Kidney glomerular epithelial cell (primary cell): ENCODE results near the gene PALLD.

ENCODE experiments used
- DNase-seq: peaks from one replicate; lab custom pipeline; 2025; lab: John Stamatoyannopoulos, UW

The PALLD gene

DNA sequence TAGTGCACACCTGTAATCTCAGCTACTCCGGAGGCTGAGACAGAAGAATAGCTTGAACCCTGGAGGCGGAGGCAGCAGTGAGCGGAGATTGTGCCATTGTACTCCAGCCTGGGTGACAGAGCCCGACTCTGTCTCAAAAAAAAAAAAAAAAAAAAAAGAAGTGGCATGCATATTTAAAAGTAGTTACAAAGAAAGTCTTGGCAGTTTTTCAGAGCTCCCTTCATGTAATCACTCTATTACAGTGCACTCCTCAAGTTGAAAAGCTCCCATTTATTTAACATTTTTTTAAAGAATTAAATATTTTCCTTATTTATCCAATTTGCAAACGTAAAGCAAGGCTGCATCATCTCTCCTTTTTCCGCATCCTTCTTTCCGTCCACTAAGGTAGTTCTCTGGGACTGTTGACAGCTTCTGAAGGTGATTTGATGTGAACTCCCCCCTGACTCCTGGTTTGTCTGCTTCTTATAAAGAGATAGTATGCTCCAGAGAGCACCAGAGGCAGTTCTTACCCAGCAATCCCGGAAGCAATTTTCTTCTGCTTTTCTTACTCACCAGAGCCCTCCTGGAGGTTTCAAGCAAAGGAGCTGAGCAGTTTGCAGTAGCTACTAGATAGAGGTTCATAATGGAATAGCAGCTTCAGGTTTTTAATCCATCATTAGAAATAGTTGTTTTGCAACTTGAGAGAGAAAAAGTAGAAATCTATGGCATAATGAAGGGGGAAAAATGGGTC lies 151.0 kb downstream of the PALLD start:
- peak; percentile 61 for DNase-seq

DNA sequence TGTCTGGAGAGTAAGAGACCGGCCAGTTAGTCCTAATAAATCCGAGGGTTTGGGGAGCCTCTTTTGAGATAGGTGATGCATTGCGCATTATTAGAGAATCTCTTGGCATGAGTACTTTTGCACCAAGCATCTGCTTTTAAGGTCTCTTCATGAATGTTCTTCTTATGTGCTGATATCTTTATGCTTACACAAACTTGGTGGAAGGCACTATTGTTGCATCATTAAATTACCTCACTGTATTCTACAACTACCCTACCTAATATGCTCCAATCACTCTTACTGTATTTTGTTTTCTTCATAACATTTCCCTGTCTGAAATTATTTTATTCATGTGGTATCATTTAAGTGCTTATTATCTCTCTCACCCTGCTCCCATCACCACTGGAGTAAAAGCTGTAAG lies 151.6 kb downstream of the PALLD start:
- DNase-seq, result peak; percentile 47

DNA sequence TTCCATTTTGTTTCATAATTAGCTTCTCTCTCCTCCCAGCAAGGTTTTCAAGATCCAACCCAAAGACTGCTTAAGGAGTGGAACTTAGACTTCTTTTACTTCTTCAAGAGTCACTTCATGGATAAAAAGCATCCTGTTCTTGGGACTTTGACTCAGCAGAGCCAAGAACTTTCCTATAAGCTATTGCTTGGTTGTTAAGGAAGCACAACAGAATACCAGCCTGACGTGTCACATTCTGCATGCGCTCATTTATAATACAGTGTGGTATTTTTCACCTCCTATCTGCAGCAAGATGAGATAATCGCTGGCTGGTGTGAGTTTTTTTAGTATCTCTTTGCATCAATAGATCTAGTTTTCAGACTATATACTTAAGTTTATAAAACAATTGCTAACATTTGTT lies 152.1 kb downstream of the PALLD start:
- DNase-seq, result peak; percentile 78

DNA sequence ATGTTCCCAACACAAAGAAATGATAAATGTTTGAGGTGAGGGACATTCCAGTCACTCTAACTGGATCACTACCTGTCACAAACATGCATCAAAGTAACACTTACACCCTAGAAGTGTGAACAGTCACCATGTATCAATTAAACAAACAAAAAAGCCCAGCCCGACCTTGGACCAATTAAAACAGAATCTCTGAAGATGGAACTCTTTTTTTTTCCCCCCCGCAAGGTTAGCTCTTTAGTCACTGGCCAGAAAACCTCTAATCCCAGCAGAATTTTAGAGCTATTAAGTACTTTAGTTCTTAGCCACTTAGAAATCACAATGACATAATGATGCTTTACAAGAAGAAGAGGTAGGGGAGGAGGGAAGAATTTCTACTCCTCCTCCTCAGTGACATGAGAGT lies 154.5 kb downstream of the PALLD start:
- DNase-seq, result peak; percentile 25

DNA sequence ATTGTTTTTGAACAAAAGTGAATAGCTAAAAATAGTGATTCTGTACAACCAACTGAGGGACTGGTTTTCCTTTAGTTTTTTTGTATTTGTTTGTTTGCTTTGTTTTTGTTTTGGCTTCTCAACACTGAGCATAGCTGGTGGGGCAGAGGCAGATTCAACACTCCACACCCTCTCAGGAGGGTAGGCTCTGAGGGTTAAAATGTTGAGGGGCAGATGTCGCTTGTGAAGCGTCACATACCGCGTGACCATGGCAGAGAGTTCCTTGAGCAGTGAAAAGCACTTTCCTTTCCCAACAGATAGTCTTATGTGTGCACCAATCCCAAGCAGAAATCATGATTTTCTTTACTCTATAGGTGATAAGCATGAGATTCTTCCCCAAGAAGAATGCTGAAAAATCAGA lies 155.0 kb downstream of the PALLD start:
- no peak for DNase-seq

DNA sequence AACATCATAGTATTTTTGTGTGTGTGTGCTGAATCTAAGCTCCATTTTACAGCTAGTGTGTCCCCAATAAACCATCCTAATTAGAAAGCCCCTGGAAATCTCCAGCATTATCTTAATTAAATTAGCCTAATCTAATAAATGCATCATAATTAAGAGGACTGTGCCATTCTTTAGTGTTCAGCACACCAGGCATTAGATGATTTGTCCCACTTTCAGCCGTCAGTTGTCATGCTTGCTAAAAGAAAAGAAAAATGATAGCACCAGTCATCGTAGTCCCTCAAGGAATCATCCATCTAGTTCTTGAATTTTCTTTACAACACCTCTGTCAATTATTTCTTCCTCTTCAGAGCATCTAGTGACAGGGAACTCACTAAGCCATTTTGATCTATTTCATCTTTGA lies 155.9 kb downstream of the PALLD start:
- no peak for DNase-seq

DNA sequence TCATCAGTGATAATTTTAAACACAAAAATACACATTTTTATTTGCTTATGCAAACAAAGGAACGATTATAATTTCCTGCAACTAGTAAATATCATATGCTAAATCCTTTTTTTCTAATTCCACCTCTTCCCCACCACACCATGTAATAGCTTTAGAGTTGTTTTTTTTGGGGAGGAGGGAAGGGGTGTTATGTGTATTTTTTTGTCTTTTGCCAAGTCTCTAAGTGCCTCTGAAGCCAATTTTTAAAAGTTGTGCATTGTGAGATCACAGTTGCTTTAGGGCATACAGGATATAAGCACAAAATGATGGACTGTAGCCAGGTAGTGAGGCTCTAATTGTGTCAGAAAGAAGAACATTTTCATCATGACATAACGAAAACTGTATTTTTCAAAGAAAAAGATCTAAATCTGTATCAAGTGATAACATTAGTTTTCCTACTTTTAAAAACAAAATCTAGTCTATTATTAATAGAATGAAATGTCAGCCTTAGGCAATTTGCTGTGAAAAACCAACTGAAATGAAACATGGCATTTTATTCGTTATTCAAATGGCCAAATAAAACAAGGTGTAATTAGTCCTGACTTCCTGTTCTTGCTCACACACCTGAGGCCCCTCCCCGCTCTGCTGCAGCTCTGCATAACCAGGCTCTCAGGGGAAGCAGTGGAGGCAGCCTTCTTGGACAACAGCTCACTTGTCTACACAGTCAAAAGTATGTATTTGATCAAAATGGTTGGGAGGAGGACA lies 157.4 kb downstream of the PALLD start:
- no peak for DNase-seq

DNA sequence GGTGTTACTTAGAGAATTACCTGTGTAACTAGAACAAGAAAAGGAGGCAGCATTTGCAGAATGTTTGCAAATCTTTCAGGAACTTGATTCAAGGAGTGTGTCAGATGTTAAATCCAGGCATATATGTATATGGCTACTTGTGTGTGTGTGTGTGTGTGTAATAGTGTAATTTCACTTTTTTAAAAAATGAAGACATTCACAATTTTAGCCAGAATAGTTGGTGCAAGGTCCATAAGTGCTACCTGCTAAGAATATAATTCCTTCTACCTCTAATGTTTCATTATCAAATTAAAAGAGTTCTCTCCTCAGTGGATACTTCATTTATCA lies 158.0 kb downstream of the PALLD start:
- DNase-seq, result no peak

DNA sequence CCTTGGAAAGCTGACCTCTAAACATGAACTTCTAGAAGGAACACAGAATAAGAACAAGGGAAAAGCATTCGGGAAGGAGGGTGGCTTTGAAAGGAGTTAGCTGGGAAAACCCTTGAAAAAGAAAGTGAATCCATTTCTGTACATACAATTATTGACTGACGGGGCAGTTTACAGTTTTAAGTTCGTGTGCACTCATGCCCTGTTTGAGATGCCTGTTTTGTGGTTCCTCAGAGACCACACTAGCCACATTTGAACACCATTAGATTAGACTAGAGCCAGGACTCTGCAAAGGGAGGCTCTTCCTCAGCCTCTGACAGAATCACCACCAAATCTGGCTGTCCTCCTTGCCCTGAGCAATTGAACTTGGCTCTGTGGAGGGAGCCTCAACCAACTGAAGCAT lies 158.3 kb downstream of the PALLD start:
- no peak for DNase-seq

DNA sequence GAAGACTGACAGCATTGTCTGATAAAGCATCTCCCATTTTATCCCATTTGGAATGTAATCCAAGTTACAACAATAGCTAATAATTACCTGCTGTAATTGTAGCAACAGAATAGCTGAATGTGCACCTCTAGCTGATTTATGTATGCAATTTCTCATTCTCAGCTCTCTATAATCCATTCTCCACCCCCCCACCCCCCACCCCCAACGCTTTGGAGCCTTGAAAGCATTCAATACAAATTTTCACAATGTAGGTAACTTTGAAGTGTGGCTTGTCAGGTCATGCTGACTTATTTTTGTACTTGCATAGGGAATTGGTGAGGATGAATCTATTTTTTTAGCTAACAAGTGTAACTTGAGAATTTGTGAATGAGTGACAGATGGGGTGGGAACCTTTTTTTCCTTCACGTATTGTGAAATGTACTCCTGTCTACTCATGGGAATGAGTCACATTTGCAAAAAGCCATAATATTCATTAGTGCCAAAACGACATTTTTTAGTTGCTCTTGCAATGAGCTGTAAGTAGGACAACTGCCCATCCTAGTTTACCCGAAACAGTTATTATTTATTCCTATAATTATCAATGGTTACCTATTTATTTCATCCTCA lies 159.3 kb downstream of the PALLD start:
- DNase-seq, result peak; percentile 42

DNA sequence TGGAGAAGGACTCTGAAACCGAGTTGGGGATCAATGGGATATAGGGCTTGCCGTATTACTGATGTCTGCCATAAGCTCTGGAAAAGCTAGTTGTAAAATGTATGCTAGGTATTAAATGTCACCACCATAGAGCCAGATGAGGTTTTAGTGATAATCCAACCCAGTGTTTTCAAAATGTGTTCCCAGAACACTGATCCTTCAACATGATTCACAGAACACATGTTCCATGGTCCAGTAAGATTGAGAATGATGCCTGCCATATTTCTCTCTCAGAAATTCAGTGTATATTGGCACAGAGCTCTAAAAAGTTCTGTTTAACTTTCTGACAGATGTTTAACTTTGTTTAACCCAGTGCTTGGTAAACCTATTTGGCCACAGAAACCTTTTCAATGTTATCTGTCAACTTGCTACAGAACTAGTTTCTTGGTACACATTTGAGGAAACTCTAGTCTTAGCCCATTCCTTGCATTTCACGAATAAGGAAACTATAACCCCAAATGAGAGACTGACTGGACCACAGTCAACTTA lies 160.2 kb downstream of the PALLD start:
- no peak for DNase-seq

DNA sequence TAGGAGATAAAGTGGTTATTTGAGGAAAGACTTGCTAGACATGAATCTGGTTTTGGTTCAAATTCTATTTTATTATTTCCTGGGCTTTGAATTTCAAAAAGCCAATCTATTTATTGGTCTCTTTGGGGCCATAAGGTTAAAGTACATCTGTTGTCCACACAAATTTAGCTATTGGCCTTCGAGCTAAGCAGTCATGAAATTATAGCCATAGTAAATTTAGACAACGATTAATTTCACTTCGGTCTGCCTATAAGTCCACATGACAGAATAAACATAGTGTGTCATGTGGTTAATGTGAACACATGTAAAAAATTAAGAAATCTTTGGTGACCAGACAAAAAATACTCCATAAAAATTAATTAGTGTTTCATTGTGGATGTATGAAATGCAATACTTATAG lies 161.9 kb downstream of the PALLD start:
- DNase-seq, result no peak

DNA sequence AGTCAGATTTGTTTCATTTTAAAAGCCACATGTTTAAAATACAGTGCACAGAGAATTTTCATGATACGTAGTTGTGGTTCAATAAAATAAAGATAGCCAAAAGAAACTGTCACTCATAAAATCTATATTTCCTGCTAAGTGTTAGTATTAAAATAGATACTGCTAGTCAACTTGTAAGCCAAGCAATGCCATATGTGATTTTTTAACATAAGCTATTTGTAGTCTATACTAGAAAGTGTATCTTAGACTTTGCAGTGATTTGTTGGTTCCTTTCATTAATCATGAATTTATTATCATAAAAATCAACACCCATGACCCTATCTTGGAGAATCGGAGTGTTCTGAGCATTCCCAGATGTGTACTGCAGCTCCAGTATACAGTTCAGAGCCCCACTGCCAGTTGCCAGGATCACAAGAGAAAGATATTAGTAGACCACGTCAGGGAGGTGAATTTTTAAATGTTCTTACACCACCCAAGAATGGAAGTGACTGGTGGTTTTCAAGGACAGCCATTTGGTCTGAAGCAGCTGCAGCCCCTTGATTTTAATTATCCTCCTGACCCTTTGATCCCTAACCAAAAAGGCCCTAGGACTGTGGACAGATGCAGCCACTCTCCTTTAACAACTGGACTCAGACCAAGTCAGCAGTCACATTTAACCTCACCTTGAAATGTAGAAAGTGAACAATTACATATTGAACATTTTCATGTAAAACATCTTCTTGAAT lies 163.1 kb downstream of the PALLD start:
- no peak for DNase-seq

DNA sequence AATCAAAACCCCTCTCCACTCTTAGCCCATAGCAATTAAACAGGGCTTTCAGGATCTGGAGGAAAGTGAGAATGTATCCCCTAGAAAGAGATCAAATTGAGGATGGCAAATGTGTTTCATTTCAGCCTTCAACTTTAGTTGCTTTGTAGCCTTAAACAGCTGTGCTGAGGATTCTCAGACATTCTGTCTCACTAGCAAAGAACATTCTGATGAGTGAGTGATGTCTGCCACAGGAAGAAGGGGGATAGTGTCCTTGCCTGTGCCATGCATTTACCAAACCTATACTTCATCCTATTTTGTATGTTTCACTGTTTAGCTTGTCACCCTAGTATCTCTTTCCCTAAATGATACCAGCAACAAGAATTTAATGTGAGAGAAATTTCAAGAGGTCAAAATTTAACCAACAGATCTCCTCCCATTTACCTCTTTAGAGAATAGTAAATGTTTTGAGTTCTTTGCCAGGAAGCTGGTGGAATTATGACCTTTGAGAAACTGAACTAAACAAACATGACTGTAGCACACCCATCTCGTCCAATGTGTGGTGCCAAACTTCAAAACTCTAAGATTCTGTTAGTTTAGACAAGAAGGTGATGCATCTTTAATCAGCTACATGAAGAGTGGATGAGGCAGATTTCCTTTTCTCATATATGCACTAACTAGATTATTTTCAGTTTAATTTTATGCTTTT lies 165.6 kb downstream of the PALLD start:
- DNase-seq, result no peak

DNA sequence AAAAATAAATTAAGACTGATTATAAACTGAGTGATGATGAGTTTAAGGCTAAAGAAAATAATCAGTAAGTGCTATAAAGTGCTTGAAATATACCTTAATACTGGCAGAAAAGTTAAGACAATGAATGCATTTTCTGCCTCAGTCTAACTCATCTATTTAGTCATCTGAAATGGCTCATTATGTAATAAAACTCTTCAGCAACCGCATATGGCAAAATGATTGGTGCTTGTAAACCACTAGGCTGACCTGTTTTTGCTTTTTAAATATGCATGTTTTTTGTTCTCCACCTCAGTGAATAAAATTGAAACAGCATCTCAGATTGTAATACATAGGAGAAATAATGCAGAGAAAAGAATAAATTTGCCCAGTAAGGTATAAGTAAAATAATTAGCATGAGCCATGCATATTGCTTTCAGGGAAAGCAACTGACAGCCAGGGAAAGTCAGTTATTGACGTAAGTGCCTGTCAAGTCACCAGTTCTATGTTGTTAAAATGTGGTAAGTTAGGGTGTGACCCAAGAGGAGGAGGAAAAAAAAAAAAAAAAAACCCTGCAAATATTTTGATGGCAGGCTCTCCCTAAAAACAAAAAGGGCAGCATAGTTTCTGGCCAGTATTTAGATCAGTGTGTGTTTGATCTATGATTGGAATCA lies 167.5 kb downstream of the PALLD start:
- no peak for DNase-seq

DNA sequence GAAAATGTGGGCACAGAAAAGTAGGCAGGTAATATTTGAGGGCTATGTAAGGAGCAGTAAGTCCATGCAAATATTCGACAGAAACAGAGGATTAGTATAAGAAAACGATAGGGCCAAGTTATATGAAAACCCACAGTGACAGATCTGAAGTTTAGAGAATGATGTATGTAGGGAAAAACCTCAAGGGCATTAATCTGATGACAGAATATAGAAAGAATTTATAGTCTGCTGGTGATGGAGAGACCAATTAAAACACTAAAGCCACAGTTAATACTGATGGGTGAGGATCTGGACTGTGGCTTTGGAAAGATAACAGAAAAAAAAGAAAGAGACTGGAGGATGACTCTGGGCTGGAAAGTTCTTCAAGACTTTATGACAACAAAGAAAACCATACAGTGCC lies 169.7 kb downstream of the PALLD start:
- DNase-seq, result peak; percentile 81

DNA sequence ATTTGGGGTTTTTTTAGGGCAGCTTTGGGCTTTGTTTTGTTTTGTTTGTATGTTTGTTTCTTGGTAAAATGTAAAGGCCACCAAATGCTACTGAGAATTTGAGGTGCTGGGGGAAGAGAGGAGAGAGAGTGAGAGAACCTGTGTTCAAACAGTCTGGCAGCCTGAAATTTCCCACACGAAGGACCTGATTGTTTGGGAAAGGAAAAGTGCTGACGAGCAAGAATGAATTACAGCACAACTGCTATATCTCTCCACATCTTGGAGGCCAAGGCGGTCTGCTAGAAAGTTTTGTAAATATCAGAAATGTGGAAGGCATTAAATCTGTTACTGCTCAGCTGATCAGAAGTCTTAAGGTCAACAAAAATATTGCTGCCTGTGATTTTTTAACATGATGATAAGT lies 170.5 kb downstream of the PALLD start:
- no peak for DNase-seq

DNA sequence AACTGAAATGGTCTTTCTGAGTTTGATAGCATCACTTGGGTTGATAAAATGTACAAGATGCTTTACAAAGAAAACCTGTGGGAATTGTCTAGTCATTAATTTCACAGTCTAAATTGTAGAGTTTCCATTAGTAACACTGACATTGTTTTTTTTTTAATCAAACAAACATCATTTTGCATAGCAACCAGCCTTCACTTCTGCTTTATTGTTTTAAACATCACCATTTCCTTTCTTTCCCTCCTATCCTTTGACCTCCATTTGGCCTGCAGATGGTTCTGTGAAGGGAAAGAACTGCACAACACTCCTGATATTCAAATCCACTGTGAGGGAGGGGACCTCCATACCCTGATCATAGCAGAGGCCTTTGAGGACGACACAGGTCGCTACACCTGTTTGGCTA lies 171.1 kb downstream of the PALLD start:
- DNase-seq, result no peak

DNA sequence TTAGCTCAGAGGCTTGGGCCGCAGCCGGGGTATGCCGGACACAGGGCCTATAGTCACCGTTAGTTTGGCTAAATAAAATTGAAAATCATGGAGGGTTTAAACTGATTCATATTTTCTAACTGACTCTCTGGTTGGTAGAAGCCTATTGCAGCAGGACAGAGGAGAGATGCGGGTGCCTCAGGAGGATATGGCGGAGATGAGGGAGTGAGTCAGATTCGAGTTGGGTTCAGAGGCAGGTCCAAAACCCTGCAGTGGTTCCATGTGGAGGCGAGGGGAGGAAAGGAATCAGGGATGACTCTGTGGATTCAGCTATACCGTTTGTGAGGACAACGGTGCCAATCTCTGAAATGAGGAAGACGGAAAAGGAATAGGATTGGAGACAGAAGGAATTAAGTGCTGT lies 176.6 kb downstream of the PALLD start:
- no peak for DNase-seq

DNA sequence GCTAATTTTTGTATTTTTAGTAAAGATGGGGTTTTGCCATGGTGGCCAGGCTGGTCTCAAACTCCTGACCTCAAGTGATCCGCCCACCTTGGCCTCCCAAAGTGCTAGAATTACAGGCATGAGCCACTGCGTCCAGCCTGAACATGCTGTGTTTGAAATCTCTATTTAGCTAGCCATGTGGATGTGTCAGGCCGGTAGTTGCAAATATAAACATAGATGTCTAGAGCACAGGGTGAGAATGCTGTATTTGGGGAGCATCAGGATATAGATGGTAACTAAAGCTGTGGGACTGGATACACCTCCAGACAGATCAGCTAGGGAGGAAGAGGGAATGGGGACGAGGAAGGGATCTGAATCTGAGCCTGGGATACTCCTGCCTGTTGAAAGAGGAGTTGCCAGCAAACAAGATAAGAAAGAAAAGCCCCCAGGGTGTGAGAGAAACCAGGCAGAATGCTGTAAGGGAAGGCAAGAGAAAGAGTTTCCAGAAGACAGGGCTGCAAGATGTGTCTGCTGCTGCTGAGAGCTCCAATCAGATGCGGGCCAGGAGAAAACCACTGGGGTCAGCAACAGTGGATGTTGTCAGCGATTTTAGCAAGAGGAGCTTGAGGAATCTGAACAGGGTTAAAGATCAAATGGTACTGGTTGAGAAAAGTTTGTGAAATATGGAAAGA lies 177.4 kb downstream of the PALLD start:
- DNase-seq, result no peak

DNA sequence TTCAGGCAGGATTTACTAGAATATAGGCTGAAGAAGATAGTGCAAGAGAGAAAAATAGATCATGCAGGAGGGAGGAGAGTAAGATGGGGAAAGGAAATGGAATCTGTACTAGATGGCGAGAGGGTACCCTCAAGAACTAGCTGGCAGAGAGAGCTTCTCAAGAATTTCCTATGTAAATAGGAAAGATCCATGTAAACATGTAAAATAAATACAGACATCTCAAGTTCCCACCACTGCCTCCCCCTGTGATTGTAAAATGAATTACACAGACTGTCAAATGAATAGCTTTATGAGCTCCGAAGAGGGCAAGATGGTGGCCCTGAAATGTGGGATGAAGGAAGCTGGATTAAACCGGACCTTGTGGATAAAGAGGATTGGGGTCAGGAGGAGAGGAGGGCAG lies 178.0 kb downstream of the PALLD start:
- DNase-seq, result no peak
